ENCODE measurements around the gene ARL5A.
"Not testable (repeated sequence)": the region's sequence is repeated elsewhere in the genome, so short reads cannot be mapped to it uniquely, and the experiment has no call there.

Gene ARL5A

GRCh38 chr2:151795646-151796240 lies 32.5 kb downstream of the ARL5A start:
- no peak for DNase-seq (ENCODE audit: low spot score)

- not testable (repeated sequence) for DNase-seq (ENCODE audit: low spot score)
Observed at GRCh38 chr2:151794422-151794821, 33.8 kb downstream of the ARL5A start.

- DNase-seq (ENCODE audit: low spot score): no peak
Observed at GRCh38 chr2:151793123-151793522, 35.1 kb downstream of the ARL5A start.

- DNase-seq (ENCODE audit: low spot score): no peak
Observed at GRCh38 chr2:151792589-151792988, 35.6 kb downstream of the ARL5A start.

GRCh38 chr2:151791545-151791944 lies 36.7 kb downstream of the ARL5A start:
- no peak for DNase-seq (ENCODE audit: low spot score)

GRCh38 chr2:151790689-151791088 lies 37.5 kb downstream of the ARL5A start:
- DNase-seq (ENCODE audit: low spot score): no peak

- no peak for DNase-seq (ENCODE audit: low spot score)
Observed at GRCh38 chr2:151789055-151789834, 39.0 kb downstream of the ARL5A start.

- DNase-seq (ENCODE audit: low spot score): no peak
Observed at GRCh38 chr2:151786483-151786882, 41.7 kb downstream of the ARL5A start.

- no peak for DNase-seq (ENCODE audit: low spot score)
Observed at GRCh38 chr2:151786077-151786476, 42.1 kb downstream of the ARL5A start.

- no peak for DNase-seq (ENCODE audit: low spot score)
Observed at GRCh38 chr2:151783133-151783520, 45.1 kb downstream of the ARL5A start.

GRCh38 chr2:151782378-151783132 lies 45.7 kb downstream of the ARL5A start:
- DNase-seq (ENCODE audit: low spot score): no peak

- no peak for DNase-seq (ENCODE audit: low spot score)
Observed at GRCh38 chr2:151781642-151782041, 46.6 kb downstream of the ARL5A start.

- DNase-seq (ENCODE audit: low spot score): no peak
Observed at GRCh38 chr2:151780938-151781337, 47.3 kb downstream of the ARL5A start.

GRCh38 chr2:151777935-151778334 lies 50.3 kb downstream of the ARL5A start:
- DNase-seq (ENCODE audit: low spot score): no peak

GRCh38 chr2:151777487-151777886 lies 50.7 kb downstream of the ARL5A start:
- DNase-seq (ENCODE audit: low spot score): no peak

- DNase-seq (ENCODE audit: low spot score): no peak
Observed at GRCh38 chr2:151776367-151776766, 51.9 kb downstream of the ARL5A start.

GRCh38 chr2:151775057-151775740 lies 53.0 kb downstream of the ARL5A start:
- DNase-seq (ENCODE audit: low spot score): no peak

- DNase-seq (ENCODE audit: low spot score): no peak
Observed at GRCh38 chr2:151774506-151774905, 53.7 kb downstream of the ARL5A start.

- no peak for DNase-seq (ENCODE audit: low spot score)
Observed at GRCh38 chr2:151771599-151772358, 56.4 kb downstream of the ARL5A start.

- DNase-seq (ENCODE audit: low spot score): no peak
Observed at GRCh38 chr2:151770995-151771394, 57.2 kb downstream of the ARL5A start.

- DNase-seq (ENCODE audit: low spot score): no peak
Observed at GRCh38 chr2:151769606-151770005, 58.6 kb downstream of the ARL5A start.

- no peak for DNase-seq (ENCODE audit: low spot score)
Observed at GRCh38 chr2:151767536-151767935, 60.7 kb downstream of the ARL5A start.
